ENCODE data around the gene CRELD2. TPM values are rescaled to one million over a fixed set of nuclear protein-coding genes. Genes with fewer than 3 reads are reported as not detected.

The CRELD2 gene
- total and polyA plus RNA-seq, 2 of the 13 experiments (the other 11 are each of a cell fraction or from before 2014, with no cell fraction given), result 17.2 to 44.7 TPM

DNA sequence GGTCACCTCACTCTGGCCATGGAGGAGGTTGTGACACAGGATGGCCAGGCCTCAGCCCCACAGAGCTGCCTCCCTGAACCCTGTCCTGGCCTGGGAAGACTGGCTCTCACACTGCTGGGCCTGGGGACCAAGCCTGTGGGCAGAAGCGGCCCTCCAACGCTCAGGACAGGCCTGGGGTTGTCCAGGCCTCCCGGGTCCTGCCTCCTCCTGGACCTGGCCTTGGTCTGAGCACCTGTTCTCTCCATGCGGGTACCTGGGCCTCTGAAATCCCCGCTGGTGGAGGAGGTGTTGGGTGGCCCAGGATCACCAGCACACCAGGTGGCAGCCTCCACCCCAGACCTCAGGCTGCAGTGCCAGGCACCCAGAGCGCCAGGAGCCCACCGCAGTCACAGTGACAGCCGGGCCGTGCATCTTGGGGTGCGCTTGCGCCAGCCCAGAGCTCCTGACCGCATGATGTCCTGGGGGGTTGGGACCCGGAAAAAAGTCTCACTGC is 26.0 kb downstream of the CRELD2 start (continued):
- TF ChIP-seq SPEN (CRISPR knock-in tag; IDR thresholded peaks at IDR 0.05; ENCODE audit: low read depth) (peak; percentile 62; the same call in 1 of the 2 replicates), ZNF451 (CRISPR knock-in tag; IDR thresholded peaks at IDR 0.05) (peak; percentile 55; the same call in 1 of the 2 replicates), RAD21 (CRISPR knock-in tag; IDR thresholded peaks at IDR 0.05) (0 out of 2 replicates have a peak, but pooled peaks have one; percentile 12), ZC3H4 (CRISPR knock-in tag; IDR thresholded peaks at IDR 0.05; ENCODE audit: borderline replicate concordance) (peak; percentile 61; the same call in 1 of the 2 replicates), YY1 (IDR thresholded peaks at IDR 0.05; ENCODE audit: insufficient read depth, insufficient replicate concordance, low read depth, low read length) (peak; percentile 6), TBX2 (CRISPR knock-in tag; IDR thresholded peaks at IDR 0.05; ENCODE audit: borderline replicate concordance) (peak; percentile 31; the same call in 1 of the 2 replicates)
- TF ChIP-seq, protein P1, sequence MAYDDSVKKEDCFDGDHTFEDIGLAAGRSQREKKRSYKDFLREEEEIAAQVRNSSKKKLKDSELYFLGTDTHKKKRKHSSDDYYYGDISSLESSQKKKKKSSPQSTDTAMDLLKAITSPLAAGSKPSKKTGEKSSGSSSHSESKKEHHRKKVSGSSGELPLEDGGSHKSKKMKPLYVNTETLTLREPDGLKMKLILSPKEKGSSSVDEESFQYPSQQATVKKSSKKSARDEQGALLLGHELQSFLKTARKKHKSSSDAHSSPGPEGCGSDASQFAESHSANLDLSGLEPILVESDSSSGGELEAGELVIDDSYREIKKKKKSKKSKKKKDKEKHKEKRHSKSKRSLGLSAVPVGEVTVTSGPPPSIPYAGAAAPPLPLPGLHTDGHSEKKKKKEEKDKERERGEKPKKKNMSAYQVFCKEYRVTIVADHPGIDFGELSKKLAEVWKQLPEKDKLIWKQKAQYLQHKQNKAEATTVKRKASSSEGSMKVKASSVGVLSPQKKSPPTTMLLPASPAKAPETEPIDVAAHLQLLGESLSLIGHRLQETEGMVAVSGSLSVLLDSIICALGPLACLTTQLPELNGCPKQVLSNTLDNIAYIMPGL (CRISPR knock-in tag; IDR thresholded peaks at IDR 0.05; ENCODE audit: borderline replicate concordance in 1 of 2, low read depth in 1 of 2), result peak in 1 of 2 experiments; percentile 37; a peak in 2 of 4 replicates
- TF ChIP-seq, protein P2, sequence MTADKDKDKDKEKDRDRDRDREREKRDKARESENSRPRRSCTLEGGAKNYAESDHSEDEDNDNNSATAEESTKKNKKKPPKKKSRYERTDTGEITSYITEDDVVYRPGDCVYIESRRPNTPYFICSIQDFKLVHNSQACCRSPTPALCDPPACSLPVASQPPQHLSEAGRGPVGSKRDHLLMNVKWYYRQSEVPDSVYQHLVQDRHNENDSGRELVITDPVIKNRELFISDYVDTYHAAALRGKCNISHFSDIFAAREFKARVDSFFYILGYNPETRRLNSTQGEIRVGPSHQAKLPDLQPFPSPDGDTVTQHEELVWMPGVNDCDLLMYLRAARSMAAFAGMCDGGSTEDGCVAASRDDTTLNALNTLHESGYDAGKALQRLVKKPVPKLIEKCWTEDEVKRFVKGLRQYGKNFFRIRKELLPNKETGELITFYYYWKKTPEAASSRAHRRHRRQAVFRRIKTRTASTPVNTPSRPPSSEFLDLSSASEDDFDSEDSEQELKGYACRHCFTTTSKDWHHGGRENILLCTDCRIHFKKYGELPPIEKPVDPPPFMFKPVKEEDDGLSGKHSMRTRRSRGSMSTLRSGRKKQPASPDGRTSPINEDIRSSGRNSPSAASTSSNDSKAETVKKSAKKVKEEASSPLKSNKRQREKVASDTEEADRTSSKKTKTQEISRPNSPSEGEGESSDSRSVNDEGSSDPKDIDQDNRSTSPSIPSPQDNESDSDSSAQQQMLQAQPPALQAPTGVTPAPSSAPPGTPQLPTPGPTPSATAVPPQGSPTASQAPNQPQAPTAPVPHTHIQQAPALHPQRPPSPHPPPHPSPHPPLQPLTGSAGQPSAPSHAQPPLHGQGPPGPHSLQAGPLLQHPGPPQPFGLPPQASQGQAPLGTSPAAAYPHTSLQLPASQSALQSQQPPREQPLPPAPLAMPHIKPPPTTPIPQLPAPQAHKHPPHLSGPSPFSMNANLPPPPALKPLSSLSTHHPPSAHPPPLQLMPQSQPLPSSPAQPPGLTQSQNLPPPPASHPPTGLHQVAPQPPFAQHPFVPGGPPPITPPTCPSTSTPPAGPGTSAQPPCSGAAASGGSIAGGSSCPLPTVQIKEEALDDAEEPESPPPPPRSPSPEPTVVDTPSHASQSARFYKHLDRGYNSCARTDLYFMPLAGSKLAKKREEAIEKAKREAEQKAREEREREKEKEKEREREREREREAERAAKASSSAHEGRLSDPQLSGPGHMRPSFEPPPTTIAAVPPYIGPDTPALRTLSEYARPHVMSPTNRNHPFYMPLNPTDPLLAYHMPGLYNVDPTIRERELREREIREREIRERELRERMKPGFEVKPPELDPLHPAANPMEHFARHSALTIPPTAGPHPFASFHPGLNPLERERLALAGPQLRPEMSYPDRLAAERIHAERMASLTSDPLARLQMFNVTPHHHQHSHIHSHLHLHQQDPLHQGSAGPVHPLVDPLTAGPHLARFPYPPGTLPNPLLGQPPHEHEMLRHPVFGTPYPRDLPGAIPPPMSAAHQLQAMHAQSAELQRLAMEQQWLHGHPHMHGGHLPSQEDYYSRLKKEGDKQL (CRISPR knock-in tag; IDR thresholded peaks at IDR 0.05; ENCODE audit: low read depth), result no peak

All from HepG2 (cell line).